OCI-LY3 (cell line): ENCODE results near the gene CSTA.

Source experiments
- EZH2phosphoT487 ChIP-seq: fragments of 200-600 bp; shearing (Covaris generic); IDR thresholded peaks from 2 replicates; pipeline ENCODE4 v1.6.1; 2018; ENCODE audit warnings: antibody characterized with exemption, mixed run types, low read depth
- TF ChIP-seq, protein P1 (sequence below): fragments of 200-600, 300-600 bp; sonication (generic); IDR thresholded peaks from 2 replicates; pipeline ENCODE4 v1.5.1; 2014; ENCODE audit warnings: antibody characterized with exemption, low read length, low read depth

DNA sequence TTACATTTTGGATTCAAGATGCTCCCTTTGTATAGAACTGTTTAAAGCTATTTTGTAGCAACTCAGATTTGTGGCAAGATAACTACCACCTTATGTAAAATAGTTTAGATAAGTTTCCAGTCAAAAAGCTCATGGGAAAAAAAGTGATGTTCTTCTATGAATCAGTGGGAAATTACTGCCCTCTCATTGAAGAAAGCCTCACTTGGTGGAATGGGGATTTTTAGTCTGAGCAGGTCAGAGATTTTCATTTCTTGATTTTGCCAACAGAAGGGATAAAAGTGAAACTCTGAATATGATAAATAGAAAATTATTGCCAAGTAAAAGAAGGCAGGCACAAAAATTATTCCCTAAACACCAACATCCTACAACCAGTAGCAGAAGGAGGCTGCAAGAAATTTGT, 25.8 kb upstream of the CSTA start:
- TF ChIP-seq, protein P1, sequence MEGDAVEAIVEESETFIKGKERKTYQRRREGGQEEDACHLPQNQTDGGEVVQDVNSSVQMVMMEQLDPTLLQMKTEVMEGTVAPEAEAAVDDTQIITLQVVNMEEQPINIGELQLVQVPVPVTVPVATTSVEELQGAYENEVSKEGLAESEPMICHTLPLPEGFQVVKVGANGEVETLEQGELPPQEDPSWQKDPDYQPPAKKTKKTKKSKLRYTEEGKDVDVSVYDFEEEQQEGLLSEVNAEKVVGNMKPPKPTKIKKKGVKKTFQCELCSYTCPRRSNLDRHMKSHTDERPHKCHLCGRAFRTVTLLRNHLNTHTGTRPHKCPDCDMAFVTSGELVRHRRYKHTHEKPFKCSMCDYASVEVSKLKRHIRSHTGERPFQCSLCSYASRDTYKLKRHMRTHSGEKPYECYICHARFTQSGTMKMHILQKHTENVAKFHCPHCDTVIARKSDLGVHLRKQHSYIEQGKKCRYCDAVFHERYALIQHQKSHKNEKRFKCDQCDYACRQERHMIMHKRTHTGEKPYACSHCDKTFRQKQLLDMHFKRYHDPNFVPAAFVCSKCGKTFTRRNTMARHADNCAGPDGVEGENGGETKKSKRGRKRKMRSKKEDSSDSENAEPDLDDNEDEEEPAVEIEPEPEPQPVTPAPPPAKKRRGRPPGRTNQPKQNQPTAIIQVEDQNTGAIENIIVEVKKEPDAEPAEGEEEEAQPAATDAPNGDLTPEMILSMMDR: no peak
- no peak for TF ChIP-seq EZH2phosphoT487
